AG09309 (cell line): ENCODE results near the gene GABRB3.

ENCODE experiments used
- DNase-seq: peaks from one replicate; pipeline ENCODE4 v3.0.0-alpha.2; 2010; ENCODE audit warnings: low read depth
- H3K4me3 ChIP-seq: 2 replicates; pipeline ENCODE4 v1.5.1; 2011; ENCODE audit warnings: mild to moderate bottlenecking, low read depth, low read length, moderate library complexity; ENCODE audit not compliant: control insufficient read depth
- TF ChIP-seq, protein P1 (sequence below): IDR thresholded peaks from 2 replicates; pipeline ENCODE4 v1.5.1; 2011; ENCODE audit warnings: mild to moderate bottlenecking, low read depth, low read length, inconsistent platforms; ENCODE audit not compliant: insufficient read depth, control insufficient read depth; ENCODE audit errors: missing control alignments

Gene GABRB3

DNA sequence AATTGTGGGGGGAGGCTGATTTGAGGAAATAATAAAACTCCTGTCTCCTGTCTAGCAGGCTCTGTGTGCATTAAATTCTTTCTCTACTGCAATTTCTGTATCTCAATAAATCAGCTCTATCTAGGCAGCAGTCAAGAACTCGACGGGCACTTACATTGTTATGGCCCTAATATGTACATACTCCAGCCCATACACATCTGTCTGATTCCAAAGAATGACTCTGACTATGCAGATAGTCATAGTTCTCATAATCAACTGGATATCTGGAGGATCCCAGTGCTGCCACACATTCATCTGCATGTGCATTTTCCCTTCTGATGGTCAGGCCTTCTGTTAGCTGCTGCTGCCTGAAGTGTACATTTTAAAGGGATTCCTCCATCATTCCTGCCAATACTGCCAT is 114.6 kb downstream of the GABRB3 start:
- no peak overlapping the region for H3K4me3 ChIP-seq
- DNase-seq: no peak
- TF ChIP-seq, protein P1, sequence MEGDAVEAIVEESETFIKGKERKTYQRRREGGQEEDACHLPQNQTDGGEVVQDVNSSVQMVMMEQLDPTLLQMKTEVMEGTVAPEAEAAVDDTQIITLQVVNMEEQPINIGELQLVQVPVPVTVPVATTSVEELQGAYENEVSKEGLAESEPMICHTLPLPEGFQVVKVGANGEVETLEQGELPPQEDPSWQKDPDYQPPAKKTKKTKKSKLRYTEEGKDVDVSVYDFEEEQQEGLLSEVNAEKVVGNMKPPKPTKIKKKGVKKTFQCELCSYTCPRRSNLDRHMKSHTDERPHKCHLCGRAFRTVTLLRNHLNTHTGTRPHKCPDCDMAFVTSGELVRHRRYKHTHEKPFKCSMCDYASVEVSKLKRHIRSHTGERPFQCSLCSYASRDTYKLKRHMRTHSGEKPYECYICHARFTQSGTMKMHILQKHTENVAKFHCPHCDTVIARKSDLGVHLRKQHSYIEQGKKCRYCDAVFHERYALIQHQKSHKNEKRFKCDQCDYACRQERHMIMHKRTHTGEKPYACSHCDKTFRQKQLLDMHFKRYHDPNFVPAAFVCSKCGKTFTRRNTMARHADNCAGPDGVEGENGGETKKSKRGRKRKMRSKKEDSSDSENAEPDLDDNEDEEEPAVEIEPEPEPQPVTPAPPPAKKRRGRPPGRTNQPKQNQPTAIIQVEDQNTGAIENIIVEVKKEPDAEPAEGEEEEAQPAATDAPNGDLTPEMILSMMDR: no peak

DNA sequence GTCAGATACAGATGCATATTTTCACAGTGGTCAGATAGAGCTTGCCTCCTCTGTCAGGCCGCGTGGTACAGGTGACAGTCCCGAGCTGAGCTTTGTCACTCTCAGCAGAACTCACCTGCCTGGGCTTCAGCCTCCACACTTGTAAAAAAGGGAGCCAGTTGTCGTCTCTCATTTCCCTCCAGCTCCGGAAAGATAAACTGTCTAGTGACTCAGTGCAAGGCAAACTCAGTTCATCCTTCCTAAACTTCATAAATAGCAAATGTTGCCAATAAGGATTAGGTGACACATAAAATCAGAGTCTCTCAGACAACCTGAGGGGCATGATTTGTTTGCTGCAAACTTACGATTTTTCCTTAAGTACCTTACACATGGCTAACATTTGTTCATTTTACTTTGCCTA is 116.8 kb downstream of the GABRB3 start:
- TF ChIP-seq, protein P1: no peak
- no peak for DNase-seq
- H3K4me3 ChIP-seq: no peak overlapping the region

DNA sequence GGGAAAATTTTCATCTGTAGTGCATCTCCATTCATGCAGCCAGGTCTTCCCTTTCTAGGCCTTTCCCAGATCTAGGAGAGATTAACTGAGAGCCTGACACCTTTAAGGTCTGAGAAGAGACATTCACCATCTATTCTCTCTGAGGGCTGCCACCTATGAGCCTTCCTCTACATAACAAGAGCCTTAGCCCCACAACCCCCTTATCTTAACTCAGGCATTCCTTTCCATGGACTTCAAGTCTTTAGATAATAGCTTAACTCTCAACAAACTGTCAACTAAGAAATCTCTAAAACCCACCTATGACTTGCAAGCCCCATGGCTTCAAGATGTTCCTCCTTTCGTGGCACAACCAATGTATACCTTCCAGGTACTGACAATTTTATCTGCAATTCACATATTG is 121.0 kb downstream of the GABRB3 start:
- DNase-seq: no peak
- no peak overlapping the region for H3K4me3 ChIP-seq
- TF ChIP-seq, protein P1: no peak

DNA sequence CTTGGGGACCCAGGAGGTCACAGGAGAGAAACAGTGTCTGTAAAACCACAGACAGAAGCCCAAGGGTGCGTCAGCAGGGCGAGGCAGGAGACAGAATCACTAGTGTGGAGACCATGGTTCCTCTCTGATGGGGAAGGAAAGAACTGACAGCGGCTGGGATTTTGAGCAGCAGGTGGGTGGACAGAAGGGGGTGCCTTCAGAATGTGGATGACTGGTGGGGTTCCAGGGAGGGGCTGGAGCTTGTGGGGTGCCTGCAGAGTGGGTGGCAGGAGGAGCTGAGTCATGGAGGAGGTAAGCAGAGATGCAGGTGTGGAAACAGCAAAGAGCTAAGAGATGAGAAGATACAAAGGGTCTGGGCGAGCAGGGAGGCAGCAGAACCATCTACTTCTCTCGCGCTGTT is 124.2 kb downstream of the GABRB3 start:
- TF ChIP-seq, protein P1: no peak
- H3K4me3 ChIP-seq: no peak overlapping the region
- DNase-seq: no peak

DNA sequence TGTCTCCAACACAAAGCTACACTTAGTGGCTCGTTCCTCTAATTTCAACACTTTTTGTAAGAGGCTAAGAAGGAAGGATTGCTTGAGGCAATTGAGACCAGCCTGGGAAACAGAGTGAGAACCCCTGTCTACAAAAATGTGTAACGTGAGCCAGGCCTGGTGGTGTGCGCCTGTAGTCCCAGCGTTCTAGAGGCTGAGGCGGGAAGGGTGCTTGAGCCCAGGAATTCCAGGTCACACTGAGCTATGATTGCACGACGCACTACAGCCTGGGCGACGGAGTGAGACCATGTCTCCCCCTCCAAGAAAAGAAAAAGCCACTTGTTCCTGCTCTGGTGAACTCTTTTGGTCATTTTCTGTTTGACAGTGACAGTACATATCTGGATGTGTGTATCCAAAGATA is 127.9 kb downstream of the GABRB3 start:
- TF ChIP-seq, protein P1: no peak
- no peak overlapping the region for H3K4me3 ChIP-seq
- DNase-seq: no peak

DNA sequence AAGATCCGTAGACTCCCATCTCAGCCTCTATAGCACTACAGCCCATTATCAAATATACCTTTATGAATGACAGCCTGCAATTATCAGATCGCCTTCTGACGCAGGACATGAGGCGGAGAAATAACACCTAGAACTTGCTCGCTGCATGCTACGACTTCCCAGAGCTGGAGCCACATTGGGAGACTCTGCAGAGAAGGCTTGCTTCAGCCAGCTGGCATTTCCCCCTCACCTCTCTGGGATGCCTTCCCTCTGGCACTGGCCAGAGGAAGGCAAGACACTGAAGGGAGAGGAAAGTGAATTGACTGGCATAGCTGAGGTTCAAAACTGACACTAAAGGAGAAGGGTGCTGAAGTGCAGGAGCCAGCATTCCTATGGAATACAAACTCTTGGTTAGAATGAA is 131.7 kb downstream of the GABRB3 start:
- no peak overlapping the region for H3K4me3 ChIP-seq
- no peak for DNase-seq
- TF ChIP-seq, protein P1: no peak

DNA sequence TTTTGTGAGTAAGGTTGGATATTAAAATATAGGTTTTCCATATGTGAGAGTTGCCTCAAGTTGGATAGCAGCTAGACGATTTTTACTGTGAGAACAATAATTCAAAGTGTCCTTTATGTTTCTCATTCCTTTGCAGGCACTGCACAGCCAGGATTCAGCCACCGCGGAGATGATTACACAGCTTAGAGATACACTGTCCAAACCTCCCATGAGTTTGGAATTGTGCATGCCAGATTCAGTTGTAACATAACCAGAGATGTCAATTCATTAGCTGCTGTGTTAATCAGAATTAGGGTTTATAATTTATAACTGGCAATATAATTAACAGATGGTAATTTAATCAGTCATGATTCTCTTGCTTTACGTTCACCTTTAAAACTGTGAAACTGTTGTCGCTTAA is 132.3 kb downstream of the GABRB3 start:
- DNase-seq: no peak
- TF ChIP-seq, protein P1: no peak
- no peak overlapping the region for H3K4me3 ChIP-seq
